ENCODE results near the gene SMARCB1. TPM values are rescaled to one million over a fixed set of nuclear protein-coding genes. Genes with fewer than 3 reads are reported as not detected.

Gene SMARCB1
- total RNA-seq, 2 experiments from 2014 or later: 112 to 113 TPM

DNA sequence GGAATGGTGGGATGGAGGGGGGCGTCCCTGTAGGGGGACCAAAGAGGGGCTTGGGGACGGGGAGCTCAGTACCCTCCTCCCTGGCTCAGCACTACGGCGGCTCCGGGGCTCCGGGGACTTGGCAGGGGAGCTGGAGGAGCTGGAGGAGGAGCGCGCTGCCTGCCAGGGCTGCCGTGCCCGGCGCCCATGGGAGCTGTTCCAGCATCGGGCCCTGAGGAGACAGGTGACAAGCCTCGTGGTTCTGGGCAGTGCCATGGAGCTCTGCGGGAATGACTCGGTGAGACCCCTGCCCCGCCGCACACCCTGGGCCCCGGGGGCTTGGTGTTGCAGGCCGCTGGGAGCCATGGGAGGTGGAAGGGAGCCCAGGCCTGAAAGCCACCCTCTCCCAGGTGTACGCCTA, 95.6 kb downstream of the SMARCB1 start:
- Mint-ChIP-seq H3K9me3 (ENCODE audit: insufficient read depth) (no peaks in the 10 kb centered on the region), H3K36me3 (ENCODE audit: low read depth) (peaks cover 2% of the 10 kb centered on the region), H3K4me3 (no peak overlapping the region), H3K4me1 (ENCODE audit: low read depth) (no peaks in the 10 kb centered on the region), H3K27me3 (ENCODE audit: low read depth) (no peaks in the 10 kb centered on the region), H3K27ac (no peak overlapping the region)
- ATAC-seq (no peak), DNase-seq (no peak)
- ChIA-PET CTCF (interaction anchor here (1.6 kb wide), 1 partner anchor 11 kb away, joined by 7 read pairs; no protein-coding TSS in a partner anchor), POLR2A (no interaction called here)

DNA sequence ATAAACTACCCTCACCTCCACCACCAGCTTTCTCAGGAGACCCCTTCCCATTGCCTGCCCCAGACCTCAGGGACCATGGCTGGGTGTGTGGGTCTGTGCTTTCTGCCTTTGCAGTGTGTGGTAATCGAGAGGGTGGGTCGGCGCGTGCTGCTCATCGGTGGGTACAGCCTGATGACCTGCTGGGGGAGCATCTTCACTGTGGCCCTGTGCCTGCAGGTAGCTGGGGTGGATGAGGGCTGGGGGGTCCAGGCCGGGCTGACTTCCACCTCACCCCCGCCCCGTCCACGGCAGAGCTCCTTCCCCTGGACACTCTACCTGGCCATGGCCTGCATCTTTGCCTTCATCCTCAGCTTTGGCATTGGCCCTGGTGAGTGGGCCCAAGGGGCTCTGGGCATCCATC, 96.9 kb downstream of the SMARCB1 start:
- Mint-ChIP-seq H3K9me3 (ENCODE audit: insufficient read depth) (no peaks in the 10 kb centered on the region), H3K27ac (no peak overlapping the region), H3K4me1 (ENCODE audit: low read depth) (no peaks in the 10 kb centered on the region), H3K27me3 (ENCODE audit: low read depth) (no peaks in the 10 kb centered on the region), H3K36me3 (ENCODE audit: low read depth) (no peaks in the 10 kb centered on the region), H3K4me3 (no peak overlapping the region)
- ChIA-PET CTCF (no interaction called here), POLR2A (no interaction called here)
- DNase-seq: no peak
- no peak for ATAC-seq

DNA sequence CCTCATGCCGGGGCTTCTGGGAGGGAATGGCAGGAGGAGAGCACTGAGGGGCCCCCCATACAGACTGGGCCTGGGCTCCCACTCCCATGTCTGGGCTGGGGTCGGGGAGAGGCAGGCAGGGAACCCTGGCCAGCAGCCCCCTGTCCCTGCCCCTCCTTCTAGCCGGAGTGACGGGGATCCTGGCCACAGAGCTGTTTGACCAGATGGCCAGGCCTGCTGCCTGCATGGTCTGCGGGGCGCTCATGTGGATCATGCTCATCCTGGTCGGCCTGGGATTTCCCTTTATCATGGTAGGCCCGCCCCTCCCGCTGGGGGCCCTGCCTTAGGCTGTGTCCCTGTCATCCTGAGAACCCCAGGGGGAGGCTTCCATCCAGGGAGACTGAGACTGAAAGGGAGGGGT, 97.4 kb downstream of the SMARCB1 start:
- H3K27ac Mint-ChIP-seq: no peak overlapping the region
- no peak overlapping the region for H3K4me3 Mint-ChIP-seq
- H3K4me1 Mint-ChIP-seq (ENCODE audit: low read depth): no peaks in the 10 kb centered on the region
- ATAC-seq (no peak), DNase-seq (no peak)
- no peaks in the 10 kb centered on the region for H3K27me3 Mint-ChIP-seq (ENCODE audit: low read depth)
- H3K36me3 Mint-ChIP-seq (ENCODE audit: low read depth): no peaks in the 10 kb centered on the region
- ChIA-PET CTCF (interaction anchor here (1.3 kb wide), 1 partner anchor 10 kb away, joined by 8 read pairs; the partner anchor contains the start of gene MIF), POLR2A (no interaction called here)
- no peaks in the 10 kb centered on the region for H3K9me3 Mint-ChIP-seq (ENCODE audit: insufficient read depth)

Other genes starting within 250 kb of the SMARCB1 start
- gene IGLL1, start 206.7 kb upstream of the SMARCB1 start, total RNA-seq: not detected
- gene DRICH1, start 154.6 kb upstream of the SMARCB1 start, total RNA-seq: under 1 TPM; 0.21 to 0.29 TPM
- gene RGL4, start 96.0 kb upstream of the SMARCB1 start, total RNA-seq: 10 to 100 TPM; 34.0 to 38.5 TPM
- 1 to 10 TPM; 2.1 to 2.2 TPM for gene ZNF70, start 35.9 kb upstream of the SMARCB1 start, total RNA-seq
- gene VPREB3, start 32.5 kb upstream of the SMARCB1 start, total RNA-seq: not detected
- gene C22orf15, start 24.0 kb upstream of the SMARCB1 start, total RNA-seq: 1 to 10 TPM in 1 of 2 experiments, under 1 TPM in 1; 0.81 to 1.4 TPM
- gene CHCHD10, start 19.0 kb upstream of the SMARCB1 start, total RNA-seq: 100 to 1,000 TPM; 134 to 140 TPM
- under 1 TPM; 0.42 to 0.55 TPM for gene MMP11, start 14.1 kb upstream of the SMARCB1 start, total RNA-seq
- gene DERL3, start 52.0 kb downstream of the SMARCB1 start, total RNA-seq: 1 to 10 TPM; 8.1 to 10.0 TPM
- gene SLC2A11, start 70.9 kb downstream of the SMARCB1 start, total RNA-seq: 1 to 10 TPM; 6.7 to 7.9 TPM
- 1,000 to 10,000 TPM; 1,002 to 1,009 TPM for gene MIF, start 107.4 kb downstream of the SMARCB1 start, total RNA-seq
- gene GSTT2B, start 174.2 kb downstream of the SMARCB1 start, total RNA-seq: not detected
- not detected for gene DDTL, start 179.9 kb downstream of the SMARCB1 start, total RNA-seq
- 100 to 1,000 TPM; 128 to 136 TPM for gene DDT, start 187.5 kb downstream of the SMARCB1 start, total RNA-seq
- not detected for gene GSTT2, start 193.2 kb downstream of the SMARCB1 start, total RNA-seq
- gene GSTT4, start 218.5 kb downstream of the SMARCB1 start, total RNA-seq: not detected
- gene CABIN1, start 224.3 kb downstream of the SMARCB1 start, total RNA-seq: 100 to 1,000 TPM; 147 to 159 TPM